ENCODE measurements around the gene CACNA1F. TPM values are rescaled to one million over a fixed set of nuclear protein-coding genes. Genes with fewer than 3 reads are reported as not detected.
A peak's percentile ranks its signal among the peaks of the same experiment; 100 is the strongest.

The CACNA1F gene
- total and polyA plus RNA-seq, 10 of the 15 experiments (the other 5 are each of a cell fraction or from before 2014, with no cell fraction given): 0.01 to 0.32 (median 0.05) TPM; not detected in 5

DNA sequence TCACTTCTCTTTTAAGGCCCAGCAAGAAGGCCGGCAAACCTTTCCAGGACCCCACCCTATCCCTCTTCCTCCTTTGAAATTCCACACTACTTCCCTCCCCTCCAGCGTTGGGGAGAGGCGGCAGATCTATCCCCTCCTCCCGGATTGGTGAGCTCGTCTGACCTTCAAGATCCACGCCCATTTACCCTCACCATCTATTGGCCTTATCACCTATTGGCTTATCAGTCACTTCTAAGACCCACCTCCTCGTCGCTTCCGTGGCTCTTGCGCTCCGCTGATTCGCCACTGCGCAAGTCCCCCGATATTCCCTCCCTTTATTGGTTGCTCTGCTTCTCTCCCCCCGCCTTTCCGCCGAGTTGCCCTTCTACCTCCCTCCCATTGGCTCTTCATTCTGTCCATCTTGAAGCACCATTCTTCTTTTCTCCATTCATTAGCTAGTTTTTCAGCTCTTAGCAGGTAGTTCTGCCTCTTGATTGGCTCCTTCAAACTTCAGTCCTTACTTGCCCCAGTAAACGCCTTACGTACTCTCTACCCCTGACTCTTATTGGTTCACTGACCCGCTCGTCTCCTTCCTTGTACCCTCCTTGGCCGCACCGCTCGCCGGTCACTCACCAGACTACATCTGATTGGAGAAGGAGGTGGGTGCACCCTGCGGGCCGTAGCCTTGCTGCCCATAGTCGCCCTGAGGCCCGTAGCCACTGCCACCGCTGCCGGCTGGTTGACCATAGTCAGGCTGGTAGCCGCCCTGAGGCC, 42.1 kb downstream of the CACNA1F start:
- CTCF ChIA-PET: interaction anchor here (0.6 to 5.8 kb wide), 14 partner anchors 17 to 1998 kb away, joined by 3 to 57 read pairs (median 4); partner anchors contain the start of genes GRIPAP1 and PPP1R3F
- ATAC-seq: peak; percentile 92
- 28% methylated on average over 32 of the region's 32 CpGs for WGBS (ENCODE audit: insufficient coverage, insufficient replicate concordance, low lambda C conversion rate, missing lambda C conversion rate)
- no peaks in the 10 kb centered on the region for H3K27me3 ChIP-seq (replicated peaks in 1 of 2; ENCODE audit: control insufficient read depth in 2 of 2, insufficient read depth in 2 of 2, low read length in 1 of 2)
- FAIRE-seq: peak; percentile 100
- SMC1A ChIA-PET (ENCODE audit: uncharacterized antibody, unreplicated experiment): interaction anchor here (0.6 to 2.9 kb wide), 11 partner anchors 9 to 78 kb away, joined by 3 to 14 read pairs (median 5); partner anchors contain the start of genes CCDC22, PLP2, PPP1R3F and SYP
- in situ Hi-C loops (cut with MboI): loop anchor here (5.0 kb wide), 1 partner anchor 76 kb away; the partner anchor contains the start of gene PPP1R3F
- no TSS peak for BruUV-seq (replicated peaks)
- no peaks in the 10 kb centered on the region for H4K20me1 ChIP-seq (ENCODE audit: control insufficient read depth, insufficient read depth)
- H3K36me3 ChIP-seq (ENCODE audit: control insufficient read depth in 2 of 2, insufficient read depth in 2 of 2, low read length in 1 of 2): no peaks in the 10 kb centered on the region
- peak overlapping the region; percentile 64 for H2AFZ ChIP-seq (ENCODE audit: control insufficient read depth, low read depth, low read length)
- peak overlapping the region; percentile 69 for H3K9ac ChIP-seq (ENCODE audit: control insufficient read depth, insufficient read depth, low read length)
- H3K27ac ChIP-seq (ENCODE audit: control insufficient read depth, insufficient read depth): peak overlapping the region; percentile 65
- no peaks in the 10 kb centered on the region; the same call in 1 of the 2 replicates for H3K79me2 ChIP-seq (ENCODE audit: control insufficient read depth, insufficient read depth, low read length)
- POLR2A ChIA-PET: interaction anchor here (0.5 to 3.9 kb wide), 14 partner anchors 9 to 741 kb away, joined by 3 to 28 read pairs (median 4); partner anchors contain the start of genes CCDC22, SYP and TFE3
- peak; percentile 99 for DNase-seq (ENCODE audit: low read depth, low spot score)
- no peak overlapping the region; the same call in 1 of the 2 replicates for H3K4me2 ChIP-seq (ENCODE audit: control insufficient read depth, insufficient read depth)
- H3K9me3 ChIP-seq (replicated peaks; ENCODE audit: control insufficient read depth, insufficient read depth, low read length): no peaks in the 10 kb centered on the region
- H3K4me3 ChIP-seq: peak overlapping the region; percentile 77
- RAD21 ChIA-PET (ENCODE audit: unreplicated experiment): interaction anchor here (0.7 to 3.0 kb wide), 11 partner anchors 10 to 979 kb away, joined by 3 to 26 read pairs (median 5); partner anchors contain the start of genes CCDC22, PLP2 and PPP1R3F
- peaks cover 3% of the 10 kb centered on the region; the same call in 1 of the 2 replicates for H3K4me1 ChIP-seq (ENCODE audit: control insufficient read depth, insufficient read depth, low read length)
- intact Hi-C loops (cut with micrococcal nuclease; ENCODE audit: unreplicated experiment): loop anchor here (2.0 to 5.0 kb wide), 3 partner anchors 24 to 78 kb away; partner anchors contain the start of genes CCDC22 and PPP1R3F
- TF ChIP-seq SMC3 (IDR thresholded peaks at IDR 0.05; ENCODE audit: borderline replicate concordance, low read length) (no peak), POLR2AphosphoS5 (IDR thresholded peaks at IDR 0.05; ENCODE audit: low read length) (peak; percentile 74), BHLHE40 (IDR thresholded peaks at IDR 0.05; ENCODE audit: borderline replicate concordance in 1 of 2, low read depth in 2 of 2, low read length in 1 of 2) (peak in 1 of 2 experiments; percentile 30; a peak in 1 of 4 replicates), ATF7 (IDR thresholded peaks at IDR 0.05; ENCODE audit: low read depth) (peak; percentile 74), FOS (IDR thresholded peaks at IDR 0.05; ENCODE audit: borderline replicate concordance, extremely low read depth, insufficient read length) (peak; percentile 70), POLR2A (IDR thresholded peaks at IDR 0.05; ENCODE audit: low read depth, low read length) (peak; percentile 86), CHD2 (IDR thresholded peaks at IDR 0.05; ENCODE audit: borderline replicate concordance, low read depth, low read length) (peak; percentile 96), HCFC1 (IDR thresholded peaks at IDR 0.05; ENCODE audit: low read length) (no peak), HDGF (IDR thresholded peaks at IDR 0.05) (peak; percentile 87), BACH1 (IDR thresholded peaks at IDR 0.05; ENCODE audit: borderline replicate concordance) (no peak)
- TF ChIP-seq, protein P1, sequence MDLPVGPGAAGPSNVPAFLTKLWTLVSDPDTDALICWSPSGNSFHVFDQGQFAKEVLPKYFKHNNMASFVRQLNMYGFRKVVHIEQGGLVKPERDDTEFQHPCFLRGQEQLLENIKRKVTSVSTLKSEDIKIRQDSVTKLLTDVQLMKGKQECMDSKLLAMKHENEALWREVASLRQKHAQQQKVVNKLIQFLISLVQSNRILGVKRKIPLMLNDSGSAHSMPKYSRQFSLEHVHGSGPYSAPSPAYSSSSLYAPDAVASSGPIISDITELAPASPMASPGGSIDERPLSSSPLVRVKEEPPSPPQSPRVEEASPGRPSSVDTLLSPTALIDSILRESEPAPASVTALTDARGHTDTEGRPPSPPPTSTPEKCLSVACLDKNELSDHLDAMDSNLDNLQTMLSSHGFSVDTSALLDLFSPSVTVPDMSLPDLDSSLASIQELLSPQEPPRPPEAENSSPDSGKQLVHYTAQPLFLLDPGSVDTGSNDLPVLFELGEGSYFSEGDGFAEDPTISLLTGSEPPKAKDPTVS (IDR thresholded peaks at IDR 0.05; ENCODE audit: low read depth, low read length): no peak
- TF ChIP-seq, protein P2, sequence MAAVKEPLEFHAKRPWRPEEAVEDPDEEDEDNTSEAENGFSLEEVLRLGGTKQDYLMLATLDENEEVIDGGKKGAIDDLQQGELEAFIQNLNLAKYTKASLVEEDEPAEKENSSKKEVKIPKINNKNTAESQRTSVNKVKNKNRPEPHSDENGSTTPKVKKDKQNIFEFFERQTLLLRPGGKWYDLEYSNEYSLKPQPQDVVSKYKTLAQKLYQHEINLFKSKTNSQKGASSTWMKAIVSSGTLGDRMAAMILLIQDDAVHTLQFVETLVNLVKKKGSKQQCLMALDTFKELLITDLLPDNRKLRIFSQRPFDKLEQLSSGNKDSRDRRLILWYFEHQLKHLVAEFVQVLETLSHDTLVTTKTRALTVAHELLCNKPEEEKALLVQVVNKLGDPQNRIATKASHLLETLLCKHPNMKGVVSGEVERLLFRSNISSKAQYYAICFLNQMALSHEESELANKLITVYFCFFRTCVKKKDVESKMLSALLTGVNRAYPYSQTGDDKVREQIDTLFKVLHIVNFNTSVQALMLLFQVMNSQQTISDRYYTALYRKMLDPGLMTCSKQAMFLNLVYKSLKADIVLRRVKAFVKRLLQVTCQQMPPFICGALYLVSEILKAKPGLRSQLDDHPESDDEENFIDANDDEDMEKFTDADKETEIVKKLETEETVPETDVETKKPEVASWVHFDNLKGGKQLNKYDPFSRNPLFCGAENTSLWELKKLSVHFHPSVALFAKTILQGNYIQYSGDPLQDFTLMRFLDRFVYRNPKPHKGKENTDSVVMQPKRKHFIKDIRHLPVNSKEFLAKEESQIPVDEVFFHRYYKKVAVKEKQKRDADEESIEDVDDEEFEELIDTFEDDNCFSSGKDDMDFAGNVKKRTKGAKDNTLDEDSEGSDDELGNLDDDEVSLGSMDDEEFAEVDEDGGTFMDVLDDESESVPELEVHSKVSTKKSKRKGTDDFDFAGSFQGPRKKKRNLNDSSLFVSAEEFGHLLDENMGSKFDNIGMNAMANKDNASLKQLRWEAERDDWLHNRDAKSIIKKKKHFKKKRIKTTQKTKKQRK (IDR thresholded peaks at IDR 0.05; ENCODE audit: low read depth, low read length): peak; percentile 96
- TF ChIP-seq, protein P3, sequence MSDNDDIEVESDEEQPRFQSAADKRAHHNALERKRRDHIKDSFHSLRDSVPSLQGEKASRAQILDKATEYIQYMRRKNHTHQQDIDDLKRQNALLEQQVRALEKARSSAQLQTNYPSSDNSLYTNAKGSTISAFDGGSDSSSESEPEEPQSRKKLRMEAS (IDR thresholded peaks at IDR 0.05; ENCODE audit: low read depth, low read length): no peak
- TF ChIP-seq, protein P4, sequence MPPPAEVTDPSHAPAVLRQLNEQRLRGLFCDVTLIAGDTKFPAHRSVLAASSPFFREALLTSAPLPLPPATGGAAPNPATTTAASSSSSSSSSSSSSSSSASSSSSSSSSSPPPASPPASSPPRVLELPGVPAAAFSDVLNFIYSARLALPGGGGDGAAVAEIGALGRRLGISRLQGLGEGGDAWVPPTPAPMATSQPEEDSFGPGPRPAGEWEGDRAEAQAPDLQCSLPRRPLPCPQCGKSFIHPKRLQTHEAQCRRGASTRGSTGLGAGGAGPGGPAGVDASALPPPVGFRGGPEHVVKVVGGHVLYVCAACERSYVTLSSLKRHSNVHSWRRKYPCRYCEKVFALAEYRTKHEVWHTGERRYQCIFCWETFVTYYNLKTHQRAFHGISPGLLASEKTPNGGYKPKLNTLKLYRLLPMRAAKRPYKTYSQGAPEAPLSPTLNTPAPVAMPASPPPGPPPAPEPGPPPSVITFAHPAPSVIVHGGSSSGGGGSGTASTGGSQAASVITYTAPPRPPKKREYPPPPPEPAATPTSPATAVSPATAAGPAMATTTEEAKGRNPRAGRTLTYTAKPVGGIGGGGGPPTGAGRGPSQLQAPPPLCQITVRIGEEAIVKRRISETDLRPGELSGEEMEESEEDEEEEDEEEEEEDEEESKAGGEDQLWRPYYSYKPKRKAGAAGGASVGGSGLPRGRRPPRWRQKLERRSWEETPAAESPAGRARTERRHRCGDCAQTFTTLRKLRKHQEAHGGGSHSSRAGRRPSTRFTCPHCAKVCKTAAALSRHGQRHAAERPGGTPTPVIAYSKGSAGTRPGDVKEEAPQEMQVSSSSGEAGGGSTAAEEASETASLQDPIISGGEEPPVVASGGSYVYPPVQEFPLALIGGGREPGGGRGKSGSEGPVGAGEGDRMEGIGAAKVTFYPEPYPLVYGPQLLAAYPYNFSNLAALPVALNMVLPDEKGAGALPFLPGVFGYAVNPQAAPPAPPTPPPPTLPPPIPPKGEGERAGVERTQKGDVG (CRISPR knock-in tag; IDR thresholded peaks at IDR 0.05): no peak

Data from GM12878 (cell line).